ENCODE results near the gene TMEM231.

The TMEM231 gene

DNA sequence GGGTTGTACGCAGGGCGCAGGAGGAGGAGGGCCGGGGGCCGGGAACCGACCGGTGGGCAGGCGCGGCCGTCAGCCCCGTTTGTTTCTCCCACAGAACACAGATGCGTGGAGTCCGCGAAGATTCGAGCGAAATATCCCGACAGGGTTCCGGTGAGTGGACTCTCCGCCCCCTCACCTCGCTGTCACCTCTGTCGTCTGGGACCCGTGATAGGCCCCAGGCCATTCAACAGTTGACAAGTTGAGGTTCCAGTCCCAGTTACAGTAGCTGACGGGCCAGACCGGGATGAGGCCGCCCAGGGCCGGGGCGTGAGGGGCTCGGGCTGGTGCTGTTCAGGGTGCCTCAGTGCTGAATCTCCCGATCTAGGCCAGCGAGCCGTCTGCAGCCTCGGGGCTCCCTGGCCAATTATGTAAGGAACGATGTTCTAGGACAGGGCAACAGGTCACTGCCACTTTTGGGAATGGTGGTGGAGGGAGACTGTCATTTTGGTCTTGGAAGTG lies 10.8 kb upstream of the TMEM231 start:
- no peaks in the 10 kb centered on the region for H3K27me3 ChIP-seq (ENCODE audit: control insufficient read depth in 1 of 2, insufficient read depth in 2 of 2, low read length in 2 of 2)
- peak overlapping the region; percentile 86 to 87 for H3K9ac ChIP-seq (ENCODE audit: low read depth in 1 of 2, low read length in 2 of 2)
- peaks cover 18 to 29% of the 10 kb centered on the region in 2 donors for H3K36me3 ChIP-seq (ENCODE audit: control insufficient read depth in 1 of 2, insufficient read depth in 2 of 2, low read length in 2 of 2)
- H3K27ac ChIP-seq (ENCODE audit: low read depth, low read length), result peak overlapping the region; percentile 71
- peaks cover 22 to 37% of the 10 kb centered on the region in 2 donors for H3K4me1 ChIP-seq (ENCODE audit: control insufficient read depth in 1 of 2, insufficient read depth in 2 of 2, low read length in 2 of 2)
- peak overlapping the region; percentile 79 to 94 for H3K4me3 ChIP-seq (ENCODE audit: low read depth in 1 of 2, low read length in 2 of 2)
- H3K9me3 ChIP-seq (ENCODE audit: control insufficient read depth in 1 of 2, low read length in 2 of 2), result no peaks in the 10 kb centered on the region

DNA sequence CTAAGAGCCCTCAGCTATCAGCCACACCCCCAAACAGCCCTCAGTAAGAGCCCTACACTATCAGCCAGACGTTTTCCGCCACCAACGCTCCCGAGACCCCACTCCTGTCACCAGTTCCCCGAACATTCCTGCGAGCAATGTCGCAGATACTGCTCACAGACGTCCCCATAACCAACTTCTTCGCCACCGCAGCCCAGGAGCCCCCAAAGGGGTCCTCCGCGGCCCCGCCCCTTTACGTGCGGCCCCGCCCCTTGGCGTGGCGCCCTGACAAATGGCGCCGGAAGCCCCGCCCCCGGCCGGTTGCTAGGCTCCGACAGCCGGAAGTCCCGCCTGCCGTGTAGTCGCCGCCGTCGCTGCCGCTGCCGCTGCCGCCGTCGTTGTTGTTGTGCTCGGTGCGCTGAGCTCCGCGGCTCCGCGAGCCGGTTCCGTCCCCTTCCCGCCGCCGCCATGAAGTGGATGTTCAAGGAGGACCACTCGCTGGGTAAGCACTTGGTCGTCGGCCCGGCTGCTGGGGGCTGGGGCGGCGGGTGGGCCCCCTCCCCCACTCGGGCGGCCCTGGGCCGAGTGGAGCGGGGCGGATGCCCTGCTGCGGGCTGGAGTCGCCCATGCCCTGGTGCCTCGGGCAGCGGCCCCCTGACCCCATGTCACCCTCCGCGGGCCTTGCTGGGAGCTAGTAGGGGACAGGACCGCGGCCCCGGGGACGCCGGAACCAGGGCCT lies 10.1 kb upstream of the TMEM231 start, which contains the start of gene GABARAPL2:
GABARAPL2 (plus strand) TSS at position 340 of the 718 bp plus-strand sequence; CDS start at position 448, 108 bp downstream.
- peak within 1 kb of the TSS; percentile 71 for H3K27ac ChIP-seq (ENCODE audit: low read depth, low read length)
- H3K36me3 ChIP-seq (ENCODE audit: control insufficient read depth in 1 of 2, insufficient read depth in 2 of 2, low read length in 2 of 2), result peaks cover 18 to 26% of the 10 kb centered on the region in 2 donors
- H3K4me1 ChIP-seq (ENCODE audit: control insufficient read depth in 1 of 2, insufficient read depth in 2 of 2, low read length in 2 of 2), result peaks cover 20 to 37% of the 10 kb centered on the region in 2 donors
- H3K9ac ChIP-seq (ENCODE audit: low read depth in 1 of 2, low read length in 2 of 2), result peak within 1 kb of the TSS; percentile 86 to 87
- H3K27me3 ChIP-seq (ENCODE audit: control insufficient read depth in 1 of 2, insufficient read depth in 2 of 2, low read length in 2 of 2), result no peaks in the 10 kb centered on the region
- no peaks in the 10 kb centered on the region for H3K9me3 ChIP-seq (ENCODE audit: control insufficient read depth in 1 of 2, low read length in 2 of 2)
- H3K4me3 ChIP-seq (ENCODE audit: low read depth in 1 of 2, low read length in 2 of 2), result peak within 1 kb of the TSS; percentile 79 to 94

DNA sequence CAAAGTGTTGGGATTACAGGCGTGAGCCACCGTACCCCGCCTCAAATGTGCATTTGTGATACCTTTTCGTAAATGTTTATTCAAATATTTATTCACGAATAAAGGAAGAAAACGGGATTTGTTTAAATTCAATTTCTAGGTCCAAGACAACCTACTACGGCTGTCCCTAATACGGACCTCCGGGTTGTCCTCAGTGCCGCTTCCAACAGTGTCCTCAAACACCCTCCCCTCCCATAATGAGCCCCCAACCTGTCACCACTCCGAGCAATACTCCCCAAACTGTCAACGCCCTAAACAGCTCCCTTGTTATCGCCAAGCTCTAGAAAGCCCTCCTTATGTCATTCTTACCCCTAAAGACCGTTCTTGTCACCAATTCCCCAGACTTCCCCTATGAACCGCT lies 9.6 kb upstream of the TMEM231 start:
- Histone ChIP-seq H3K4me1 (ENCODE audit: control insufficient read depth in 1 of 2, insufficient read depth in 2 of 2, low read length in 2 of 2) (peaks cover 17 to 35% of the 10 kb centered on the region in 2 donors), H3K4me3 (ENCODE audit: low read depth in 1 of 2, low read length in 2 of 2) (peak overlapping the region; percentile 79 to 94), H3K27me3 (ENCODE audit: control insufficient read depth in 1 of 2, insufficient read depth in 2 of 2, low read length in 2 of 2) (no peaks in the 10 kb centered on the region), H3K9ac (ENCODE audit: low read depth in 1 of 2, low read length in 2 of 2) (peak overlapping the region; percentile 59 to 86), H3K27ac (ENCODE audit: low read depth, low read length) (peak overlapping the region; percentile 37), H3K9me3 (ENCODE audit: control insufficient read depth in 1 of 2, low read length in 2 of 2) (no peaks in the 10 kb centered on the region), H3K36me3 (ENCODE audit: control insufficient read depth in 1 of 2, insufficient read depth in 2 of 2, low read length in 2 of 2) (peaks cover 18 to 23% of the 10 kb centered on the region in 2 donors)

DNA sequence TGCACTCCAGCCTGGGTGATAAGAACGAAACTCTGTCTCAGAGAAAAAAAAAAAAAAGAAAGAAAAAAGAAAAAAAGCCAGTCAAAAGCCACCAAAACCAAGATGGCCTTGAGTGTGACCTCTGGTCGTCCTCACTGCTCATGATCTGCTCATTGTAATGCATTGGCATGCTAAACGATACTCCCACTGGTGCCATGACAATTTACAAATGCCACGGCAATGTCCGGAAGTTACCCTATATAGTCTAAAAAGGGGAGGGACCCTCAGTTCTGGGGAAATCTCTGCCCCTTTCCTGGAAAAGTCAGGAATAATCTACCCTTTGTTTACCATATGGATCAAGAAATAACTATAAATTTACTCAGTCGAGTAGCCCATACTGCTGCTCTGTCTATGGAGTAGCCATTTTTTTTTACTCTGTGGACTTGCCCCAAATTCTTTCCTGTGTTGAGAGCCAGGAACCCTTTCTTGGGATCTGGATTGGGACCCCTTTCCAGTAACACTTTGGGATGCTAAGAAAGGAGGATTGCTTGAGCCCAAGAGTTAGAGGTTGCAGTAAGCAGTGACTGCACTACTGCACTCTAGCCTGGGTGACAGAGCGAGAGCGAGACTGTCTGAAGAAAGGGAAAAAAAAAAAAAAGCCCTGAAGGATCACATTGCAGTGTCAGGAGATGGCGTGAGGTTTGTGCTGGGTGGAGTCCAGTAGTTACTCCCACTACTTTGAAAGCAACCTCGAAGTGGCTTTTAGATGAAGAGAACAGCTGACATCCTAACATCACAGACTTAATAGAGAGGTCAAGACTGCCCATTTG lies 3.7 kb upstream of the TMEM231 start:
- Histone ChIP-seq H3K27ac (ENCODE audit: low read depth, low read length) (no peak overlapping the region), H3K9me3 (ENCODE audit: control insufficient read depth in 1 of 2, low read length in 2 of 2) (no peaks in the 10 kb centered on the region), H3K9ac (ENCODE audit: low read depth in 1 of 2, low read length in 2 of 2) (no peak overlapping the region), H3K4me1 (ENCODE audit: control insufficient read depth in 1 of 2, insufficient read depth in 2 of 2, low read length in 2 of 2) (peaks cover 0 to 12% of the 10 kb centered on the region in 2 donors), H3K27me3 (ENCODE audit: control insufficient read depth in 1 of 2, insufficient read depth in 2 of 2, low read length in 2 of 2) (no peaks in the 10 kb centered on the region), H3K4me3 (ENCODE audit: low read depth in 1 of 2, low read length in 2 of 2) (no peak overlapping the region), H3K36me3 (ENCODE audit: control insufficient read depth in 1 of 2, insufficient read depth in 2 of 2, low read length in 2 of 2) (no peaks in the 10 kb centered on the region)

DNA sequence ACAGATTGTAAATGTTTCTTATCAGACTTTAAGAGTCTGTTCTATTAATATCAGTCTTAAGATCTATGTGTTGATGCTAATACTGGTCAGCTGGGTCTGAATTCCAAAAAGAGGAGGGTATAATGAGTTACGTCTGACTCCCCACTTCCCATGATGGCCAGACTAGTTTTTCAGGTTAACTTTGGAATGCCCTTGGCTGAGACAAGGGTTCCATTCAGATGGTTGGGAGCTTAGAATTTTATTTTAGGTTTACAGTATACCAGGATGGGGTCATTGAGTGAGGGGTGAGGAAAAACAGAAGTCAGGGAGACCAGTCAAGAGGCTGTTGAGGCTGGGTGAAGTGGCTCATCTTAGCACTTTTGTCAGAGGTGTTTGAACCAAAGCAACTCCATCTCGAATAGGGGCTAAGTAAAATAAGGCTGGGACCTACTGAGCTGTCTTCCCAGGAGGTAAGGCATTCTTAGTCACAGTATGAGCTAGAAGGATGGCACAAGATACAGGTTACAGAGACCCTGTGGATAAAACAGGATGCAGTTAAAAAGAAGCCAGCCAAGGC lies 2.9 kb upstream of the TMEM231 start:
- no peak overlapping the region for H3K4me3 ChIP-seq (ENCODE audit: low read depth in 1 of 2, low read length in 2 of 2)
- H3K27ac ChIP-seq (ENCODE audit: low read depth, low read length), result no peak overlapping the region
- no peaks in the 10 kb centered on the region for H3K9me3 ChIP-seq (ENCODE audit: control insufficient read depth in 1 of 2, low read length in 2 of 2)

DNA sequence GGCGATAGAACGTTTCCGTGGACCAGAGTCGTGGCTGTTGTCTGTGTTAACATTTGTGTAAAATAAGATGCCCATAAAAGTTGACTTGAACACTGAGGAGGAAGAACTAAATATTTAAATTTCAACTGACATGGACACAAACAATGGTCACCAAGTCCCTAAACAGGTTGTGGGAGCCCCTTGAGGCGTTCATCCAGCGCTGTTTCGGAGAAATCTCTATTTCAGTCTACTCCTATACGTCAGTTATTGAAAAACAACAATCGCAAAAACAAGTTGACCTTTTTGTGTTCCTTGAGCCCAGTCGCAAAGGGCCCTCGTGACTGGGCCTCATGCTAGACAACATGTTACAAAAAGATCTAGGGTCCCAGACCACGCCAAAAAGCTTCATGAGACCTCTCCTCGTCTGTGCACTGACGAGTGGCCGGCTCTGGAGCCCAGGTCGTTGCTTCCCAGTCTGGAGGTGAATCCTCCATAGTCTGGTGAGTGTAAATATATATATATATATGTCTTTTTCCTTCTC lies 439 bp upstream of the TMEM231 start:
- Histone ChIP-seq H3K4me3 (ENCODE audit: low read depth in 1 of 2, low read length in 2 of 2) (peak overlapping the region; percentile 79 to 87), H3K36me3 (ENCODE audit: control insufficient read depth in 1 of 2, insufficient read depth in 2 of 2, low read length in 2 of 2) (no peaks in the 10 kb centered on the region), H3K27ac (ENCODE audit: low read depth, low read length) (peak overlapping the region; percentile 46), H3K9me3 (ENCODE audit: control insufficient read depth in 1 of 2, low read length in 2 of 2) (no peaks in the 10 kb centered on the region), H3K27me3 (ENCODE audit: control insufficient read depth in 1 of 2, insufficient read depth in 2 of 2, low read length in 2 of 2) (no peaks in the 10 kb centered on the region), H3K9ac (ENCODE audit: low read depth in 1 of 2, low read length in 2 of 2) (peak overlapping the region in 1 of 2 donors; percentile 4), H3K4me1 (ENCODE audit: control insufficient read depth in 1 of 2, insufficient read depth in 2 of 2, low read length in 2 of 2) (peaks cover 5 to 12% of the 10 kb centered on the region in 2 donors)

More for the DNA sequence above, 2.9 kb upstream of the TMEM231 start:
- Histone ChIP-seq H3K27me3 (ENCODE audit: control insufficient read depth in 1 of 2, insufficient read depth in 2 of 2, low read length in 2 of 2) (no peaks in the 10 kb centered on the region), H3K9ac (ENCODE audit: low read depth in 1 of 2, low read length in 2 of 2) (no peak overlapping the region), H3K36me3 (ENCODE audit: control insufficient read depth in 1 of 2, insufficient read depth in 2 of 2, low read length in 2 of 2) (no peaks in the 10 kb centered on the region), H3K4me1 (ENCODE audit: control insufficient read depth in 1 of 2, insufficient read depth in 2 of 2, low read length in 2 of 2) (peaks cover 0 to 12% of the 10 kb centered on the region in 2 donors)

DNA sequence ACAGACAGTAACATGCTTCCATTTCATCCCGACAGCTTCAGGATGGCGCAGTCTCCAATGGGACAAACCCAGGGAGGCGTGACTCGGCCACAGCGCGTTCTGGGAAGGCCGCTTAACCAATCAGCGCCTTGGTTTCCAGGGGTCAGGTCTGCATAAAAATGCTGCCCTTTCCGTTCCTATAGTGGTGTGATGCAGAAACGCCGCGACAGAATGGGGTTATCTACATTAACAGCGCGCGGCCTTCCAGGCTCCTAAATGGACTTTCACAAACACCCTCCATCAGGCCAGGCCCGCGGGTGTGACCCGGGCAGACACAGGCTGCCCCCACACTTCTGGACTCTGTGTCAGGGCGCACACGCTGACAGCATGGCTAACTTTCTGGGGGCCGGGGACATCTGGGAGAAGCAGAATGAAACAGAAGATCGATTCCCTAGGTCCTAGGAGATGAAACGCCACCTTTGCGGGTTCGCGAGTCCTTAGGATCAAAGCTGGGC lies 792 bp downstream of the TMEM231 start:
- Histone ChIP-seq H3K36me3 (ENCODE audit: control insufficient read depth in 1 of 2, insufficient read depth in 2 of 2, low read length in 2 of 2) (no peaks in the 10 kb centered on the region), H3K9me3 (ENCODE audit: control insufficient read depth in 1 of 2, low read length in 2 of 2) (no peaks in the 10 kb centered on the region), H3K27ac (ENCODE audit: low read depth, low read length) (peak overlapping the region; percentile 60), H3K4me1 (ENCODE audit: control insufficient read depth in 1 of 2, insufficient read depth in 2 of 2, low read length in 2 of 2) (peaks cover 5 to 12% of the 10 kb centered on the region in 2 donors), H3K9ac (ENCODE audit: low read depth in 1 of 2, low read length in 2 of 2) (peak overlapping the region; percentile 41 to 64), H3K4me3 (ENCODE audit: low read depth in 1 of 2, low read length in 2 of 2) (peak overlapping the region; percentile 79 to 87), H3K27me3 (ENCODE audit: control insufficient read depth in 1 of 2, insufficient read depth in 2 of 2, low read length in 2 of 2) (no peaks in the 10 kb centered on the region)

DNA sequence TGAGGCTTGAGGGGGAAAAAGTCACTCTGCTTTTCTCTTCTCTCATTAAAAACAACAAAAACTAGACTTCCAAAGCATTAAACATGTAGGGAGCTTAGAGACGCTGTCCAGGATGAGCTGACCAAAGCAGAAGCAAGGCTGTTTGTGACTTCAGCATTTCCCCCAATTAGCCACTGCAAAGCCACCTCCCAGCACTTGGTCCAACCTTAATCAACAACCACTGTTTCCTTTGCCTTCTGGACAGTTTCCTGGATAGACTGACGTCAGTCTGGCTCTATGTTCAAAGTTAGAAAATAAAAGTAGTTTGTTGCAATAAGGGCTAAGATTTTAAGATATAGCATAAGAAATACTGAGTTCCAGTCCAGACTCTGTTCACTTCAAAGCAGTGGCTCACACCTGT lies 3.1 kb downstream of the TMEM231 start:
- Histone ChIP-seq H3K27ac (ENCODE audit: low read depth, low read length) (no peak overlapping the region), H3K27me3 (ENCODE audit: control insufficient read depth in 1 of 2, insufficient read depth in 2 of 2, low read length in 2 of 2) (no peaks in the 10 kb centered on the region), H3K4me1 (ENCODE audit: control insufficient read depth in 1 of 2, insufficient read depth in 2 of 2, low read length in 2 of 2) (peaks cover 9 to 12% of the 10 kb centered on the region in 2 donors), H3K9ac (ENCODE audit: low read depth in 1 of 2, low read length in 2 of 2) (no peak overlapping the region), H3K9me3 (ENCODE audit: control insufficient read depth in 1 of 2, low read length in 2 of 2) (no peaks in the 10 kb centered on the region), H3K4me3 (ENCODE audit: low read depth in 1 of 2, low read length in 2 of 2) (no peak overlapping the region), H3K36me3 (ENCODE audit: control insufficient read depth in 1 of 2, insufficient read depth in 2 of 2, low read length in 2 of 2) (no peaks in the 10 kb centered on the region)

DNA sequence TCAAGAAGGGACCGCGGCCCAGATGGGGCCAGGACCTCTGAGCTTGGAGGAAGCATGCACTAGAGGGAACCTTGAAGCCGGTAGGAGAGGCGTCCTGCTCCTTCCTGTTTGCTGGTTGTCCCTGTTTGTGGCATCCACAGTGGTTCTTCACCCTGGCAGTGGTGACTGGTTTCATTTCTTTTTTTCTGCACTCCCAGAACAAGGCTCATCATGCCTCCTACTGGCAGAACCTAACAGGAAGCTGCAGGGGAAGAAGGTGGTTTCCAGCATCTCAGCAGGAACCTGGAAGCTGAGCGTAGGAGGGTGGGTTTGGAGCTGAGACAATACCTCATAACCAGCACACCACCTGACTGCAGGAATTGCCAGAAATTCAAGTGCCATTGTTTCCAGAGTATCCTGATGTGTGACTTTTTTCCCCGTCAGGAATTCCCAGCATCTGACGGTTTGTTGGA lies 5.8 kb downstream of the TMEM231 start:
- Histone ChIP-seq H3K4me1 (ENCODE audit: control insufficient read depth in 1 of 2, insufficient read depth in 2 of 2, low read length in 2 of 2) (peaks cover 5 to 9% of the 10 kb centered on the region in 2 donors), H3K9me3 (ENCODE audit: control insufficient read depth in 1 of 2, low read length in 2 of 2) (no peaks in the 10 kb centered on the region), H3K27ac (ENCODE audit: low read depth, low read length) (no peak overlapping the region), H3K36me3 (ENCODE audit: control insufficient read depth in 1 of 2, insufficient read depth in 2 of 2, low read length in 2 of 2) (no peaks in the 10 kb centered on the region), H3K4me3 (ENCODE audit: low read depth in 1 of 2, low read length in 2 of 2) (peak overlapping the region; percentile 50 to 69), H3K9ac (ENCODE audit: low read depth in 1 of 2, low read length in 2 of 2) (peak overlapping the region; percentile 12 to 39), H3K27me3 (ENCODE audit: control insufficient read depth in 1 of 2, insufficient read depth in 2 of 2, low read length in 2 of 2) (no peaks in the 10 kb centered on the region)
